ENCODE data around the gene ATXN2L.
"Not testable (repeated sequence)": the region's sequence is repeated elsewhere in the genome, so short reads cannot be mapped to it uniquely, and the experiment has no call there.

Gene ATXN2L

DNA sequence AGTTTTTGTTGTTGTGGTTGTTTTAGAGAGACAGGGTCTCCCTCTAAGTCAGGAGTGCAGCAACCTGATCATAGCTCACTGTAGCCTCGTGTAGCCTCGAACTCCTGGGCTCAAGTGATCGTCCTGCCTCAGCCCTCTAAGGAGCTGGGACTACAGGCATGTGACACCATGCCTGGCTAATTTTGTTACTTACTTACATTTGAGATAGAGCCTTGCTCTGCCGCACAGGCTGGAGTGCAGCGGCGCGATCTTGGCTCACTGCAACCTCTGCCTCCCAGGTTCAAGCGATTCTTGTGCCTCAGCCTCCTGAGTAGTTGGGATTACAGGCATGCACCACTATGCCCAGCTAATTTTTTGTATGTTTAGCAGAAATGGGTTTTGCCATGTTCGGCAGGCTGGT is 44.8 kb downstream of the ATXN2L start:
- Histone ChIP-seq H3K36me3 (ENCODE audit: control insufficient read depth in 2 of 2, insufficient read depth in 2 of 2, low read length in 2 of 2) (peaks cover 42 to 45% of the 10 kb centered on the region in 2 donors), H3K4me1 (ENCODE audit: control insufficient read depth in 2 of 2, insufficient read depth in 2 of 2, low read length in 2 of 2) (peaks cover 13 to 18% of the 10 kb centered on the region in 2 donors)
- H3K27ac ChIP-seq (ENCODE audit: low read depth in 2 of 2, low read length in 2 of 2); H3K9ac ChIP-seq (ENCODE audit: low read depth in 1 of 2, low read length in 2 of 2); H3K4me3 ChIP-seq (ENCODE audit: low read length in 2 of 2); H3K9me3 ChIP-seq (ENCODE audit: control insufficient read depth in 2 of 2, low read length in 2 of 2); H3K27me3 ChIP-seq (ENCODE audit: control insufficient read depth in 2 of 2, insufficient read depth in 2 of 2, low read length in 2 of 2): not testable (repeated sequence)

DNA sequence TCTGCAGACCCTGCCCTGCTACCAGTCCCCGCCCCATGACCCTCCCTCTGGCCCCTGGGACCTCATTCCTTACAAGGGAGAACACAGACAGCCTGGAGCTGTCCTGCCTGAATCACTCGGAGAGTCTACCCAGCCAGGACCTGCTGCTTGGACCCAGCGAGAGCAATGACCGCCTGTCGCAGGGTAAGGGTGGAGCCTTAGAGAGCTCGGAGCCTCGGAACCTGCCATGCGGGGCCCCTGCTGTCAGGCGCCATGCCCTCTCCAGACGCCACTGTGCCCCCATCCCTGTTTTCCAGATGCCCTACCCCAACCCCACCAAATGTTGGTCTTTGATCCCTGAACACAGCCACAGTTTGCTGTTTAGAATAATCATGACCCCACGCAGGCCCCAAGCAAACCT is 46.4 kb downstream of the ATXN2L start:
- Histone ChIP-seq H3K9ac (ENCODE audit: low read depth in 1 of 2, low read length in 2 of 2) (no peak overlapping the region), H3K27me3 (ENCODE audit: control insufficient read depth in 2 of 2, insufficient read depth in 2 of 2, low read length in 2 of 2) (no peaks in the 10 kb centered on the region), H3K36me3 (ENCODE audit: control insufficient read depth in 2 of 2, insufficient read depth in 2 of 2, low read length in 2 of 2) (peaks cover 50 to 52% of the 10 kb centered on the region in 2 donors), H3K4me3 (ENCODE audit: low read length in 2 of 2) (no peak overlapping the region), H3K4me1 (ENCODE audit: control insufficient read depth in 2 of 2, insufficient read depth in 2 of 2, low read length in 2 of 2) (peaks cover 13 to 16% of the 10 kb centered on the region in 2 donors), H3K27ac (ENCODE audit: low read depth in 2 of 2, low read length in 2 of 2) (no peak overlapping the region), H3K9me3 (ENCODE audit: control insufficient read depth in 2 of 2, low read length in 2 of 2) (no peaks in the 10 kb centered on the region)

DNA sequence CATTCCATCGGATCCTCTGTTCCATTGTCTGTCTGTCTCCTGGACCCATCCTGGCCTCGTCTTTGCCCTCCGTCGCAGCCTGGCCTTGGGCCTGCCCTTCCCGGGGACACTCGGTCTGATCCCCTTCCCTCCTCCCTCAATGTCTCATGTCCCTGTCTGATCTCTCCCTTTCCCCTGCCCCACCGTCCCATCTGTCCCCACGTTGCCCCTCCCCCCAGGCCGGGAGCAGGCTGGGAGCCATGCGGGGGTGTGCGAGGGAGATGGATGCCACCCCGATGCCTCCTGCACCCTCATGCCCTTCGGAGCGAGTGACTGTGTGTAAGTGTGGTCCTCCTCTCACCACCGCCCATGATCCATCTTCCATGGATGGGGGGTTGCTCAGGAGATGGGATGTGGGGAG is 50.2 kb downstream of the ATXN2L start:
- H3K4me3 ChIP-seq (ENCODE audit: low read length in 2 of 2): no peak overlapping the region
- H3K9ac ChIP-seq (ENCODE audit: low read depth in 1 of 2, low read length in 2 of 2): no peak overlapping the region
- H3K4me1 ChIP-seq (ENCODE audit: control insufficient read depth in 2 of 2, insufficient read depth in 2 of 2, low read length in 2 of 2): no peaks in the 10 kb centered on the region
- peaks cover 42 to 43% of the 10 kb centered on the region in 2 donors for H3K36me3 ChIP-seq (ENCODE audit: control insufficient read depth in 2 of 2, insufficient read depth in 2 of 2, low read length in 2 of 2)
- no peak overlapping the region for H3K27ac ChIP-seq (ENCODE audit: low read depth in 2 of 2, low read length in 2 of 2)
- no peaks in the 10 kb centered on the region for H3K27me3 ChIP-seq (ENCODE audit: control insufficient read depth in 2 of 2, insufficient read depth in 2 of 2, low read length in 2 of 2)
- H3K9me3 ChIP-seq (ENCODE audit: control insufficient read depth in 2 of 2, low read length in 2 of 2): no peaks in the 10 kb centered on the region

DNA sequence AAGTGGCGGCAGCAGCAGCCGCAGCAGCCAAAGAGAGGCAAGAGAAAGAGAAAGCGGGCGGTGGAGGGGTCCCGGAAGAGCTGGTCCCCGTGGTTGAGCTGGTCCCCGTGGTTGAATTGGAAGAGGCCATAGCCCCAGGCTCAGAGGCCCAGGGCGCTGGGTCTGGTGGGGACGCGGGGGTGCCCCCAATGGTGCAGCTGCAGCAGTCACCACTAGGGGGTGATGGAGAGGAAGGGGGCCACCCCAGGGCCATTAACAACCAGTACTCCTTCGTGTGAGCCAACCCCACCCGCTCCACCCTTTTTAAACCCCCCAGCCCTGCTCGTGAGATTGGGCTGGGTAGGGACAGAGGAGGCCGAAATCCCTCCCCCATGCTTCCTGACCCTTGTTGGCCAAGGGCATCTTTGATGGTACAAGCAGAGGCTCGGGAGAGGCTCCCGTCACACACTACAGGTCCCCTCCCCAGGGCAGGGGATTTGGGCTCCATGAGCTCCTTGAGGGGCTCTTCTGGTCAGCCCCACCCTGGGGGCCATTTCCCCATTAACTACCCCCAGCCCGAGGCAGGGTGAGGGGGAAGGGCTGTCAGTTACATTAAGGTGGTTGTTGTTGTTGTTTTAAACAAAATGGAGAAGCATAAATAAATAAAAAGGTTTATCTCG is 50.9 kb downstream of the ATXN2L start:
- no peaks in the 10 kb centered on the region for H3K27me3 ChIP-seq (ENCODE audit: control insufficient read depth in 2 of 2, insufficient read depth in 2 of 2, low read length in 2 of 2)
- no peak overlapping the region for H3K9ac ChIP-seq (ENCODE audit: low read depth in 1 of 2, low read length in 2 of 2)
- H3K4me3 ChIP-seq (ENCODE audit: low read length in 2 of 2): no peak overlapping the region
- peaks cover 41% of the 10 kb centered on the region in 2 donors for H3K36me3 ChIP-seq (ENCODE audit: control insufficient read depth in 2 of 2, insufficient read depth in 2 of 2, low read length in 2 of 2)
- H3K27ac ChIP-seq (ENCODE audit: low read depth in 2 of 2, low read length in 2 of 2): no peak overlapping the region
- H3K9me3 ChIP-seq (ENCODE audit: control insufficient read depth in 2 of 2, low read length in 2 of 2): no peaks in the 10 kb centered on the region
- no peaks in the 10 kb centered on the region for H3K4me1 ChIP-seq (ENCODE audit: control insufficient read depth in 2 of 2, insufficient read depth in 2 of 2, low read length in 2 of 2)

DNA sequence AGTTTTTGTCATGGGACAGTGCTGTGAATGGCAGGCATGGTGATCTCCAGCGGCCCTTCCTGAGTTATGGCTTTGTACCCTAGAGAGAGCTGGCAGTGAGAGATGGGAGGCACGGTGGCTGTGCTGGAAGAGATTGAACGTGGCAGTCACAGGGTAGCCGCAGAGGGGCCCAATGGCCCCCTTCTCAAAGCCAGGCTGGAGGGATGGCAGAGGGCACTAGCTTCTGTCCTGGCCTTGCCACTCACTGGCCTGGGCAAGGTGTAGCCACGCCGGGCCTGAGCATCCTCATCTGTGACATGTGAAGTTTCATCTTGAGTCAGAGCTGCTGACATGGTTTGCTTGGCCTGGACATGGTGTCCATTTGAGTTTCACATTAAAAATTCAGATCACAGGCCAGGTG is 51.6 kb downstream of the ATXN2L start:
- Histone ChIP-seq H3K9ac (ENCODE audit: low read depth in 1 of 2, low read length in 2 of 2) (no peak overlapping the region), H3K4me3 (ENCODE audit: low read length in 2 of 2) (no peak overlapping the region), H3K27me3 (ENCODE audit: control insufficient read depth in 2 of 2, insufficient read depth in 2 of 2, low read length in 2 of 2) (no peaks in the 10 kb centered on the region), H3K4me1 (ENCODE audit: control insufficient read depth in 2 of 2, insufficient read depth in 2 of 2, low read length in 2 of 2) (peaks cover 3 to 4% of the 10 kb centered on the region in 2 donors), H3K27ac (ENCODE audit: low read depth in 2 of 2, low read length in 2 of 2) (no peak overlapping the region), H3K36me3 (ENCODE audit: control insufficient read depth in 2 of 2, insufficient read depth in 2 of 2, low read length in 2 of 2) (peaks cover 33 to 34% of the 10 kb centered on the region in 2 donors), H3K9me3 (ENCODE audit: control insufficient read depth in 2 of 2, low read length in 2 of 2) (no peaks in the 10 kb centered on the region)

DNA sequence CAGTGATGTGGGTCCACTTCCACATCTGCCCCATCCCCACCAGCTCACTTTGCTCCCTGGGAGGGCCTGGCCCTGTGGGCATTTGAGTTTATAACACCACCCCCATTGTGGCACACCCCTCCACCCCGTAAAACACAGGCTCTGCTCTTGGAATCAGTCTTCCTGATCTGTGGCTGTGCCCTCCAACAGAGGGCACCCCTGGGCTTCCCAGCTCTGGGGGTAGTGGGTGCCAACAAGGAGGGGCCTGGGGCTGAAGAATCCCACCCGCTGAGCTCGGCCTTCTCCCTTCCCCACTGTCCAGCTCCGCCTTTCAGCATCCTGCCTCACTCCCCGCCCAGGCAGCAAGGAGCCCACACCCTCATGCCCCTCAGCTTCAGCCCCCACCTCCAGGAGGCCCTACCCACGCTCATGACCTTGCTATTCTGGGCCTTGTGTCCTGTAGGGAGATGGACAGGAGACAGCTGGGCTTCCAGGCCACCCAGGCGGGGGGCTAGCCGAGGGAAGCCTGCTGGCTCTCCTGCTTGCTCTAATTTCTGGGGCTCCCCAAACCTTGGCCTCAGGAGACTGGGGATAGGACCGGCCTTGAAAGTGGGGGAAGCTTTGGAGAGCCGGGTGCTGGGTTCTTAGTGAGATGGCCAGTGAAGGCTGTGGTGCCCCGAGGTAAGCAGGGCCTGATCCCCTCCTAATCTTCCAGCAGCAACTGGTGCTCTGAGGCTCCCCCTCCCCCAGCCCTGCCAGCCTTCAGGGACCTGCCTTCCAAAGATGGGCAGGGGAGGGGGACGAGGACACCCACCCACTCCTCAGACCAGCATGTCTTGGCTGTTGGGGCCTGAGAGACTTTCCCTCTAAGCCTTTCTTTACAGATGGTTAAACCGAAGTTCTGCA is 52.6 kb downstream of the ATXN2L start:
- H3K9me3 ChIP-seq (ENCODE audit: control insufficient read depth in 2 of 2, low read length in 2 of 2): no peaks in the 10 kb centered on the region

DNA sequence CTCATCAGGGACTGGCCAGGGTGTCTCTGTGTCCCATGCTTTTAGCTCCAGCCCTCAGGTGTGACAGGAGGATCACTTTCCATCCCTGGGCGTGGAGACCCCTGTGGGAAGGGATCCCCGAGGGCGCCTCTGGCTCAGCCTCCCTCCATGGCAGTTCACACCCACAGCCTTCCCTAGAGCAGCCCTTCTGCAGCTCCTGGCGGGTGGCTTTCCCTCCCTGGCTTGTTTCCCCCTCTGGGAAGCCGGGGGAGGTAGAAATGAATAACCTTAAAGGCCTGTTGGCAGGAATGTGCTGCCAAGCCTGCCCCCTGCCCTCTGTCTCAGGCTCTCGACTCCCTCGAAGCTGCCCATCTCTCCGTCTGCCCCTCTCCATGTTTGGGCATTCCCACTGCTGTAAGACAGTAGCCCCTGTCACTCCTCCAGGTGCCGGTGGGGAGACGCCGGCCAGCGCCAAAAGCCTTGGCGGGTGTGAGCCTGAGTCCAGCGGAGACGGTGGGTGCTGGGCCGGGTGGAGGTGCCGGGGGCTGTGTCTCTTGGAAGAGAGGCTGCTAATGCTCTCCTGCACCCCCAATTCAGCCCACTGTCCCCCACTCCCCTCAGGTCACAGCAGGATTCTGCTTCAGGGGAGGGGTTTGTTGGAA is 53.3 kb downstream of the ATXN2L start:
- Histone ChIP-seq H3K9ac (ENCODE audit: low read depth in 1 of 2, low read length in 2 of 2) (no peak overlapping the region), H3K27ac (ENCODE audit: low read depth in 2 of 2, low read length in 2 of 2) (no peak overlapping the region), H3K4me1 (ENCODE audit: control insufficient read depth in 2 of 2, insufficient read depth in 2 of 2, low read length in 2 of 2) (peaks cover 8 to 9% of the 10 kb centered on the region in 2 donors)

More for the DNA sequence above, 52.6 kb downstream of the ATXN2L start:
- no peak overlapping the region for H3K27ac ChIP-seq (ENCODE audit: low read depth in 2 of 2, low read length in 2 of 2)
- no peak overlapping the region for H3K9ac ChIP-seq (ENCODE audit: low read depth in 1 of 2, low read length in 2 of 2)
- no peak overlapping the region for H3K4me3 ChIP-seq (ENCODE audit: low read length in 2 of 2)
- peaks cover 24% of the 10 kb centered on the region in 2 donors for H3K36me3 ChIP-seq (ENCODE audit: control insufficient read depth in 2 of 2, insufficient read depth in 2 of 2, low read length in 2 of 2)
- H3K27me3 ChIP-seq (ENCODE audit: control insufficient read depth in 2 of 2, insufficient read depth in 2 of 2, low read length in 2 of 2): no peaks in the 10 kb centered on the region
- H3K4me1 ChIP-seq (ENCODE audit: control insufficient read depth in 2 of 2, insufficient read depth in 2 of 2, low read length in 2 of 2): peaks cover 8 to 9% of the 10 kb centered on the region in 2 donors

DNA sequence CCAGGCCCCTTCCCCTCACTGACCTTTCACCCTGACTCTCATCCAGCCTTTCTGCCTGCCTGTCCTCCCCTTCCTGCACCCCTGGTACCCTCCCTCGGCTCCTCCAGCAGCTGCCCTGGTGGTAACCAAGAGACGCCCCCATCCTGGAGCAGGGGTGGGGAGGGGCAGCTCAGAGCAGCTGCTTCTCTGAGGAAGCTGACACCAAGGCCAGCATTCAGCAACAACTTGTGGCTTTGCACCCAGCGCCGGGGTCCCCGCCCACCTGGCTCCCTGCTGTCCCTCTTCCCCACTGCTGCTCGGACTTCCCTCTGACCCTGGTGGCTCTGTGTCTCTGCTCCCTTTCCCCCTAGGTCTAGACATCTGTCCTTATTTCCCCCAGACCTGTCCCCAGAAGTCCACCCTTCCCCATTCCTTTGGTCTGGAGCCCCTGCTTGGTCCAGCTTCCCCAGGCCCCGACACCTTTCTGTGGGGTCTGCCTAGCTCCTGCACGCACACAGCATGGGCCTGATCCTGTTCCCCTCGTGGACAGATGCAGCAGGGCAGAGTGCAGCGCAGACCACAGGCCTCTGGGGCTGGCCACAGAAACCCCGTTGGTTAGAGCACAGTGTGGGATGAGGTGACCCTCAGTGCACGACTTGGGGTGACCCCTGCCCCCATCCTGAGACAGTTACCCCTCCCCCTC is 54.3 kb downstream of the ATXN2L start:
- Histone ChIP-seq H3K27me3 (ENCODE audit: control insufficient read depth in 2 of 2, insufficient read depth in 2 of 2, low read length in 2 of 2) (no peaks in the 10 kb centered on the region), H3K4me3 (ENCODE audit: low read length in 2 of 2) (no peak overlapping the region), H3K36me3 (ENCODE audit: control insufficient read depth in 2 of 2, insufficient read depth in 2 of 2, low read length in 2 of 2) (peaks cover 9 to 15% of the 10 kb centered on the region in 2 donors), H3K4me1 (ENCODE audit: control insufficient read depth in 2 of 2, insufficient read depth in 2 of 2, low read length in 2 of 2) (peaks cover 8 to 9% of the 10 kb centered on the region in 2 donors), H3K9ac (ENCODE audit: low read depth in 1 of 2, low read length in 2 of 2) (no peak overlapping the region), H3K9me3 (ENCODE audit: control insufficient read depth in 2 of 2, low read length in 2 of 2) (no peaks in the 10 kb centered on the region), H3K27ac (ENCODE audit: low read depth in 2 of 2, low read length in 2 of 2) (no peak overlapping the region)

More for the DNA sequence above, 53.3 kb downstream of the ATXN2L start:
- Histone ChIP-seq H3K4me3 (ENCODE audit: low read length in 2 of 2) (no peak overlapping the region), H3K27me3 (ENCODE audit: control insufficient read depth in 2 of 2, insufficient read depth in 2 of 2, low read length in 2 of 2) (no peaks in the 10 kb centered on the region), H3K36me3 (ENCODE audit: control insufficient read depth in 2 of 2, insufficient read depth in 2 of 2, low read length in 2 of 2) (peaks cover 19 to 23% of the 10 kb centered on the region in 2 donors), H3K9me3 (ENCODE audit: control insufficient read depth in 2 of 2, low read length in 2 of 2) (no peaks in the 10 kb centered on the region)

DNA sequence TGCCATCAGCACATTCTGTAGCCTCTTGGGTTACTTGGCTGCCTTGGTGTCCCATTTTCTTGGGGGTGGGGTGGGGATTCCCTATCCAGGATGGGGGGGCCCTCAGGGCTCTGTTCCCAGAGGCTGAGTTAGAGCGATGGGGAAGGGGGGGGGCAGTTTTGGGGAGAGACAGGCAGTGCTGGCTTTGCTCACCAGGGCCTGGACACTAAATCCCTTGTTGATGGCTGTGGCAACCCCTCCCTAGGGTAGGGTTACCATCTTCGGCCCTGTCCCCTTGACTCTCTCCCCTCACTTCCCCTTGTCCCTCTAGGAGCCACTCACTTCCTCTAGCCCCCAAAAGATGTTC is 54.8 kb downstream of the ATXN2L start:
- H3K36me3 ChIP-seq (ENCODE audit: control insufficient read depth in 2 of 2, insufficient read depth in 2 of 2, low read length in 2 of 2): peaks cover 8 to 10% of the 10 kb centered on the region in 2 donors
- peaks cover 8 to 9% of the 10 kb centered on the region in 2 donors for H3K4me1 ChIP-seq (ENCODE audit: control insufficient read depth in 2 of 2, insufficient read depth in 2 of 2, low read length in 2 of 2)
- H3K4me3 ChIP-seq (ENCODE audit: low read length in 2 of 2): no peak overlapping the region
- H3K27ac ChIP-seq (ENCODE audit: low read depth in 2 of 2, low read length in 2 of 2): no peak overlapping the region
- no peak overlapping the region for H3K9ac ChIP-seq (ENCODE audit: low read depth in 1 of 2, low read length in 2 of 2)
- peaks cover 0 to 2% of the 10 kb centered on the region in 2 donors for H3K27me3 ChIP-seq (ENCODE audit: control insufficient read depth in 2 of 2, insufficient read depth in 2 of 2, low read length in 2 of 2)
- no peaks in the 10 kb centered on the region for H3K9me3 ChIP-seq (ENCODE audit: control insufficient read depth in 2 of 2, low read length in 2 of 2)

Data from mucosa of rectum (tissue), 2 donors.